HG03575 (cell line): ENCODE measurements around the gene RPS14.

ENCODE experiments used
- ATAC-seq: cut with Tn5 transposase; IDR thresholded peaks from one replicate; pipeline ENCODE4 v1.9.1; 2021; ENCODE audit not compliant: unreplicated experiment, insufficient number of reproducible peaks, low FRiP score; ENCODE audit errors: extremely low read depth

The RPS14 gene

GRCh38 chr5:150404941-150405816 is 44.4 kb downstream of the RPS14 start:
- no peak for ATAC-seq

GRCh38 chr5:150404535-150404934 is 45.0 kb downstream of the RPS14 start:
- ATAC-seq = no peak

- ATAC-seq = no peak
Observed at GRCh38 chr5:150404121-150404520, 45.4 kb downstream of the RPS14 start.

GRCh38 chr5:150402901-150403342 is 46.6 kb downstream of the RPS14 start:
- ATAC-seq = no peak

- ATAC-seq = no peak
Observed at GRCh38 chr5:150402229-150402773, 47.2 kb downstream of the RPS14 start.

GRCh38 chr5:150401376-150402228 is 47.9 kb downstream of the RPS14 start:
- ATAC-seq = no peak

GRCh38 chr5:150401076-150401375 is 48.5 kb downstream of the RPS14 start:
- ATAC-seq = no peak

GRCh38 chr5:150400316-150401075 is 49.0 kb downstream of the RPS14 start:
- no peak for ATAC-seq

GRCh38 chr5:150399524-150400211 is 49.9 kb downstream of the RPS14 start:
- no peak for ATAC-seq

- ATAC-seq = no peak
Observed at GRCh38 chr5:150398722-150399523, 50.6 kb downstream of the RPS14 start.

GRCh38 chr5:150397782-150398721 is 51.5 kb downstream of the RPS14 start:
- no peak for ATAC-seq

GRCh38 chr5:150397146-150397781 is 52.3 kb downstream of the RPS14 start:
- ATAC-seq = no peak

- ATAC-seq = no peak
Observed at GRCh38 chr5:150396267-150396666, 53.3 kb downstream of the RPS14 start.

- no peak for ATAC-seq
Observed at GRCh38 chr5:150395688-150395975, 53.9 kb downstream of the RPS14 start.

- ATAC-seq = no peak
Observed at GRCh38 chr5:150394912-150395687, 54.4 kb downstream of the RPS14 start.

- no peak for ATAC-seq
Observed at GRCh38 chr5:150394131-150394530, 55.4 kb downstream of the RPS14 start.
